CD14-positive monocyte (primary cell): ENCODE measurements around the gene TMEM182. TPM values are rescaled to one million over a fixed set of nuclear protein-coding genes. Genes with fewer than 3 reads are reported as not detected.

Experiments used
- DNase-seq, 3 donors: peaks; one replicate each; pipeline ENCODE4 v3.0.0-alpha.2; 2011 to 2022
- H2AFZ ChIP-seq: 2 replicates; pipeline ENCODE4 v1.6.0; 2012; ENCODE audit warnings: mild to moderate bottlenecking, low read depth, low read length, inconsistent platforms; ENCODE audit not compliant: insufficient read depth, poor library complexity, severe bottlenecking
- H3K27ac ChIP-seq, 2 donors: 1 replicate in 1 of 2; 2 replicates in 1 of 2; pipeline ENCODE4 v1.5.1; 2012 to 2013; ENCODE audit warnings: low read length in 2 of 2, control low read depth in 1 of 2, inconsistent platforms in 1 of 2, low read depth in 1 of 2, mild to moderate bottlenecking in 1 of 2
- H3K27me3 ChIP-seq, 2 donors: one replicate each; pipeline versions ENCODE4 v1.6.0 to v1.6.1; 2011 to 2013; ENCODE audit warnings: low read length in 2 of 2; ENCODE audit not compliant: control insufficient read depth in 2 of 2, insufficient read depth in 2 of 2
- H3K36me3 ChIP-seq, 2 donors: replicated peaks in 1 of 2; 1 replicate in 1 of 2; 2 replicates in 1 of 2; pipeline versions ENCODE4 v1.5.1 to v1.6.1; 2012 to 2013; ENCODE audit warnings: low read length in 2 of 2, control low read depth in 1 of 2, inconsistent platforms in 1 of 2, mild to moderate bottlenecking in 1 of 2; ENCODE audit not compliant: insufficient read depth in 2 of 2, control insufficient read depth in 1 of 2
- H3K4me1 ChIP-seq, 2 donors: 1 replicate in 1 of 2; 2 replicates in 1 of 2; pipeline versions ENCODE4 v1.5.1 to v1.6.1; 2012 to 2013; ENCODE audit warnings: low read length in 2 of 2, control low read depth in 1 of 2, inconsistent platforms in 1 of 2, mild to moderate bottlenecking in 1 of 2, moderate library complexity in 1 of 2; ENCODE audit not compliant: insufficient read depth in 2 of 2, control insufficient read depth in 1 of 2
- H3K4me2 ChIP-seq: replicated peaks from 2 replicates; pipeline ENCODE3; 2012; ENCODE audit warnings: low read length, moderate library complexity, mild to moderate bottlenecking; ENCODE audit not compliant: poor library complexity, severe bottlenecking; ENCODE audit errors: extremely low read depth
- H3K4me3 ChIP-seq, 3 experiments: fragments of 200-600 bp in 1 of 3; sonication (generic) in 1 of 3; replicated peaks in 1 of 3; 1 replicate in 2 of 3; 2 replicates in 1 of 3; pipeline ENCODE4 v1.5.1; 2011 to 2013; ENCODE audit warnings: low read length in 3 of 3, mild to moderate bottlenecking in 3 of 3, control low read depth in 2 of 3, low read depth in 2 of 3, inconsistent platforms in 1 of 3, moderate library complexity in 1 of 3
- H3K79me2 ChIP-seq: 2 replicates; pipeline ENCODE4 v1.6.0; 2012; ENCODE audit warnings: mild to moderate bottlenecking, control low read depth, inconsistent platforms, low read length, moderate library complexity; ENCODE audit not compliant: insufficient read depth
- H3K9ac ChIP-seq: 2 replicates; pipeline ENCODE4 v1.6.0; 2017; ENCODE audit warnings: low read length, mild to moderate bottlenecking; ENCODE audit not compliant: insufficient read depth, poor library complexity, severe bottlenecking
- H3K9me3 ChIP-seq, 2 donors: replicated peaks in 1 of 2; 1 replicate in 1 of 2; 2 replicates in 1 of 2; pipeline versions ENCODE4 v1.5.1 to v1.6.1; 2012 to 2013; ENCODE audit warnings: low read length in 2 of 2, control low read depth in 1 of 2; ENCODE audit not compliant: control insufficient read depth in 1 of 2, insufficient read depth in 1 of 2
- H4K20me1 ChIP-seq: 2 replicates; pipeline ENCODE4 v1.6.0; 2012; ENCODE audit warnings: mild to moderate bottlenecking, low read length, control low read depth, moderate library complexity; ENCODE audit not compliant: insufficient read depth
- H3K27ac Mint-ChIP-seq, 7 donors: one replicate each; pipeline ENCODE4 v1.8.0; 2020; ENCODE audit warnings: mild to moderate bottlenecking in 7 of 7, mixed read lengths in 7 of 7, moderate library complexity in 6 of 7, inconsistent platforms in 2 of 7
- H3K27me3 Mint-ChIP-seq, 3 donors: one replicate each; pipeline ENCODE4 v1.8.0; 2021 to 2022; ENCODE audit warnings: low read depth in 3 of 3, mild to moderate bottlenecking in 3 of 3, mixed read lengths in 3 of 3, moderate library complexity in 3 of 3, inconsistent platforms in 1 of 3
- H3K36me3 Mint-ChIP-seq, 2 donors: one replicate each; pipeline ENCODE4 v1.8.0; 2020; ENCODE audit warnings: mixed read lengths in 2 of 2, inconsistent platforms in 1 of 2, mild to moderate bottlenecking in 1 of 2
- H3K4me1 Mint-ChIP-seq: one replicate; pipeline ENCODE4 v1.8.0; 2020; ENCODE audit warnings: mild to moderate bottlenecking, mixed read lengths
- H3K4me3 Mint-ChIP-seq, 2 donors: one replicate each; pipeline ENCODE4 v1.8.0; 2020; ENCODE audit warnings: mild to moderate bottlenecking in 2 of 2, mixed read lengths in 2 of 2, moderate library complexity in 1 of 2
- H3K9me3 Mint-ChIP-seq, 7 donors: one replicate each; pipeline ENCODE4 v1.8.0; 2020 to 2022; ENCODE audit warnings: mixed read lengths in 7 of 7, mild to moderate bottlenecking in 6 of 7, moderate library complexity in 6 of 7, inconsistent platforms in 2 of 7
- WGBS: methylation state at CpG from one replicate; pipeline ENCODE4 v1.1.5; 2013; ENCODE audit warnings: missing lambda C conversion rate; ENCODE audit not compliant: insufficient coverage; 5-methylcytosine and 5-hydroxymethylcytosine counted together
- intact Hi-C, 2 donors: fragments of 100-400 bp; cut with micrococcal nuclease; formaldehyde crosslinking; loops; one replicate each; pipeline versions ENCODE4 v1.15.0 to v1.15.1; 2023
- polyA plus RNA-seq, 3 donors: library from polyadenylated mRNA; depleted of rRNA in 1 of 3; unstranded in 2 of 3; stranded (reverse) in 1 of 3; fragments of 300-500 nt in 2 of 3; fragments of >200 nt in 1 of 3; fragmentation: Illumina TruSeq in 2 of 3; gene quantifications; 1 replicate in 2 of 3; 2 replicates in 1 of 3; pipeline ENCODE4 v1.2.3, GENCODE V29; 2012 to 2021
- TF ChIP-seq, protein P1 (sequence below): fragments of 200-600 bp; IDR thresholded peaks from one replicate; pipeline ENCODE4 v1.8.0; 2022; ENCODE audit warnings: antibody characterized with exemption, mild to moderate bottlenecking

The TMEM182 gene
- polyA plus RNA-seq, 3 donors, result 0.24 to 0.69 (median 0.28) TPM

DNA sequence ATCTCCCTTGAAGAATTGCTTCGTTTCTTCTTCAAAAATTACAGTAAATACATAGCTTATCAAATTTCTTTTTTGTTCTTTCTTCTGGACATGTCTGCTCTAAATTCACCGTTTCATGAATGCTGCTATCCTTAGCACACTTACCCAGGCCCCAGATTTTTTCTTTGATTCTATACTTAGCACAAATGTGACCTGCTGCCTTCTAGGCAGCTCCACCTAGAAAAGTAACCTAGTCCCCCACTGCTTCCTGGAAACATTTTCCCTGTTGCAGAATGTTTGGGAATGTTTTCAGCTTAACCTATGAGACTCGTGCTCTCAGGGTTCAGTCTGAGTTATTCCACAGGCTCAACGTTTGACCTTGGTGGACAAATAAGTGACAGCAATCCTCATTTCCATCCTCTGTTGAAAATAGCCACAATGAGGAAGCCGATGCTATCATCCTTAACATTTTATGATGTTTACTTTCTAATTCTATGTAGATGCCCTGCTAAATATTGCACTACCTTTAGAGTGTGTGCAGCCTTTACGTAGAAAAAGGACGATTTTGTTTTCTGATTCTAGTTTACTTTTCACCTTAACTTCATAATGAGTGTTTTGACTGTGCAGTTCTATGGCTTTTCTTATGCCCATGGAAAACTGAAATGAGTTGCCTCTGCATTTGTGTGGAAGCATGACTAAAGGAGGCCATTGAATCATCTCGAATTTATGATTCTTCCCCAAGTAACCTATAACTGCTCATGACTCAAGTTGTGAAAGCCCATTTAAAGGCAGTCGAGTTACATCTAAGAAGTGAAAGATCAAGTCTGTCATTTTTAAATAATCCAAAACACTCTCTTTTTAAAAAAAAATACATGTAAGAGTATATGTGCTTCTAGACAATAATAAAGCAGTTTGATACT is 47.7 kb downstream of the TMEM182 start:
- Mint-ChIP-seq H3K27ac (no peak overlapping the region), H3K4me3 (no peak overlapping the region), H3K36me3 (no peaks in the 10 kb centered on the region), H3K4me1 (no peaks in the 10 kb centered on the region), H3K9me3 (no peaks in the 10 kb centered on the region), H3K27me3 (peaks cover 0 to 2% (median 0%) of the 10 kb centered on the region in 3 donors)
- H3K36me3 ChIP-seq, result no peaks in the 10 kb centered on the region
- no peak overlapping the region for H3K9ac ChIP-seq
- H2AFZ ChIP-seq, result no peak overlapping the region
- intact Hi-C loops, result no loop called here
- no peak overlapping the region for H3K4me3 ChIP-seq
- DNase-seq, result no peak
- no peak overlapping the region for H3K27ac ChIP-seq
- 100% methylated on average over 2 of the region's 9 CpGs for WGBS
- TF ChIP-seq, protein P1, sequence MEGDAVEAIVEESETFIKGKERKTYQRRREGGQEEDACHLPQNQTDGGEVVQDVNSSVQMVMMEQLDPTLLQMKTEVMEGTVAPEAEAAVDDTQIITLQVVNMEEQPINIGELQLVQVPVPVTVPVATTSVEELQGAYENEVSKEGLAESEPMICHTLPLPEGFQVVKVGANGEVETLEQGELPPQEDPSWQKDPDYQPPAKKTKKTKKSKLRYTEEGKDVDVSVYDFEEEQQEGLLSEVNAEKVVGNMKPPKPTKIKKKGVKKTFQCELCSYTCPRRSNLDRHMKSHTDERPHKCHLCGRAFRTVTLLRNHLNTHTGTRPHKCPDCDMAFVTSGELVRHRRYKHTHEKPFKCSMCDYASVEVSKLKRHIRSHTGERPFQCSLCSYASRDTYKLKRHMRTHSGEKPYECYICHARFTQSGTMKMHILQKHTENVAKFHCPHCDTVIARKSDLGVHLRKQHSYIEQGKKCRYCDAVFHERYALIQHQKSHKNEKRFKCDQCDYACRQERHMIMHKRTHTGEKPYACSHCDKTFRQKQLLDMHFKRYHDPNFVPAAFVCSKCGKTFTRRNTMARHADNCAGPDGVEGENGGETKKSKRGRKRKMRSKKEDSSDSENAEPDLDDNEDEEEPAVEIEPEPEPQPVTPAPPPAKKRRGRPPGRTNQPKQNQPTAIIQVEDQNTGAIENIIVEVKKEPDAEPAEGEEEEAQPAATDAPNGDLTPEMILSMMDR, result no peak
- no peaks in the 10 kb centered on the region for H4K20me1 ChIP-seq
- H3K27me3 ChIP-seq, result no peaks in the 10 kb centered on the region
- H3K4me2 ChIP-seq, result no peak overlapping the region
- no peaks in the 10 kb centered on the region for H3K9me3 ChIP-seq
- H3K79me2 ChIP-seq, result no peaks in the 10 kb centered on the region
- H3K4me1 ChIP-seq, result no peaks in the 10 kb centered on the region

DNA sequence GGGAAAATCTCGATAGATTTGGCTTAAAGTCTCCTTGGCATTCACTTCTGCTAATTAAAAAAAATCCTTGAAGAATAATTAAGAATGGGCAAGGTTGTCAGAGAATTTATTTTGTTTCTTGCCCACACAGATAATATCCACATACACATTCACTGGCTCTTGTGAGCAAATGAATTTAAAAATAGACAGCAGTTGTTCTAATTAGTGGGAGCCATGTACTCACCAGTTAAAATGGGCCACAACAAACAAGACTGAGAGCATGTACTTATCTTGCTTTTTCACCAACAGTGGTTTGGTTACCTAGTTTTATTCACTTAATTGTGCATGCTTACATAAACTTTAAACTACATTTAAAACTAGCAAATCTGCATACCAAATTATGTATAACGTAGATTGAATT is 53.5 kb downstream of the TMEM182 start:
- TF ChIP-seq, protein P1, result no peak
- Histone ChIP-seq H3K9ac (no peak overlapping the region), H3K4me3 (no peak overlapping the region), H2AFZ (no peak overlapping the region), H3K79me2 (no peaks in the 10 kb centered on the region), H3K36me3 (no peaks in the 10 kb centered on the region), H3K27ac (no peak overlapping the region), H3K27me3 (no peaks in the 10 kb centered on the region), H3K4me2 (no peak overlapping the region), H3K9me3 (no peaks in the 10 kb centered on the region), H4K20me1 (no peaks in the 10 kb centered on the region), H3K4me1 (no peaks in the 10 kb centered on the region)
- no peak overlapping the region for H3K27ac Mint-ChIP-seq
- intact Hi-C loops, result no loop called here
- H3K4me1 Mint-ChIP-seq, result no peaks in the 10 kb centered on the region
- no CpG with 5 or more reads among the region's 2 CpGs for WGBS
- peaks cover 0 to 2% (median 0%) of the 10 kb centered on the region in 7 donors for H3K9me3 Mint-ChIP-seq
- no peaks in the 10 kb centered on the region for H3K36me3 Mint-ChIP-seq
- no peaks in the 10 kb centered on the region for H3K27me3 Mint-ChIP-seq
- no peak for DNase-seq
- no peak overlapping the region for H3K4me3 Mint-ChIP-seq
